ENCODE results near the gene APBA1.

Gene APBA1

GRCh38 chr9:69671879-69672595, at the start of gene APBA1:
Gene APBA1 (minus strand): TSS chr9:69672371.
- no peak for DNase-seq (ENCODE audit: low read depth in 2 of 2)

- DNase-seq (ENCODE audit: low read depth in 2 of 2): no peak
Observed at GRCh38 chr9:69719983-69720382, 47.8 kb upstream of the APBA1 start.

GRCh38 chr9:69719367-69719766, 47.2 kb upstream of the APBA1 start:
- DNase-seq (ENCODE audit: low read depth in 2 of 2): no peak

GRCh38 chr9:69718218-69718617, 46.0 kb upstream of the APBA1 start:
- no peak for DNase-seq (ENCODE audit: low read depth in 2 of 2)

- no peak for DNase-seq (ENCODE audit: low read depth in 2 of 2)
Observed at GRCh38 chr9:69715825-69716224, 43.7 kb upstream of the APBA1 start.

GRCh38 chr9:69715096-69715495, 42.9 kb upstream of the APBA1 start:
- DNase-seq (ENCODE audit: low read depth in 2 of 2): no peak

GRCh38 chr9:69697475-69697874, 25.3 kb upstream of the APBA1 start:
- no peak for DNase-seq (ENCODE audit: low read depth in 2 of 2)

- DNase-seq (ENCODE audit: low read depth in 2 of 2): no peak
Observed at GRCh38 chr9:69696802-69697201, 24.6 kb upstream of the APBA1 start.

- DNase-seq (ENCODE audit: low read depth in 2 of 2): no peak
Observed at GRCh38 chr9:69689991-69690538, 17.9 kb upstream of the APBA1 start.

- DNase-seq (ENCODE audit: low read depth in 2 of 2): no peak
Observed at GRCh38 chr9:69683927-69684326, 11.8 kb upstream of the APBA1 start.

- no peak for DNase-seq (ENCODE audit: low read depth in 2 of 2)
Observed at GRCh38 chr9:69678843-69679538, 6.8 kb upstream of the APBA1 start.

GRCh38 chr9:69677931-69678330, 5.8 kb upstream of the APBA1 start:
- no peak for DNase-seq (ENCODE audit: low read depth in 2 of 2)

- DNase-seq (ENCODE audit: low read depth in 2 of 2): no peak
Observed at GRCh38 chr9:69675563-69675962, 3.4 kb upstream of the APBA1 start.

- no peak for DNase-seq (ENCODE audit: low read depth in 2 of 2)
Observed at GRCh38 chr9:69674716-69675438, 2.7 kb upstream of the APBA1 start.

- DNase-seq (ENCODE audit: low read depth in 2 of 2): no peak
Observed at GRCh38 chr9:69674112-69674685, 2.0 kb upstream of the APBA1 start.

- DNase-seq (ENCODE audit: low read depth in 2 of 2): no peak
Observed at GRCh38 chr9:69673311-69673640, 1.1 kb upstream of the APBA1 start.

GRCh38 chr9:69672596-69673310, 582 bp upstream of the APBA1 start:
- DNase-seq (ENCODE audit: low read depth in 2 of 2): peak; percentile 40 to 49

GRCh38 chr9:69671311-69671878, 776 bp downstream of the APBA1 start:
- no peak for DNase-seq (ENCODE audit: low read depth in 2 of 2)

- DNase-seq (ENCODE audit: low read depth in 2 of 2): no peak
Observed at GRCh38 chr9:69667306-69667705, 4.9 kb downstream of the APBA1 start.

GRCh38 chr9:69660304-69660703, 11.9 kb downstream of the APBA1 start:
- no peak for DNase-seq (ENCODE audit: low read depth in 2 of 2)

GRCh38 chr9:69658987-69659675, 13.0 kb downstream of the APBA1 start:
- no peak for DNase-seq (ENCODE audit: low read depth in 2 of 2)

All from stimulated activated CD8-positive, alpha-beta memory T cell treated with anti-CD3 and anti-CD28 coated beads, Interleukin-7, amount 100 ng/mL, for 1 hour (primary cell).